Uterus (tissue), 2 donors: ENCODE data around the gene REELD1.

Experiments
- POLR2A ChIP-seq, 2 donors: fragments of 450-650 bp; IDR thresholded peaks; one replicate each; pipeline ENCODE4 v1.6.1; 2016; ENCODE audit warnings: antibody characterized with exemption in 2 of 2, mild to moderate bottlenecking in 1 of 2, moderate library complexity in 1 of 2
- TF ChIP-seq, protein P1 (sequence below), 4 experiments: fragments of 200-600 bp in 2 of 4; fragments of 450-650 bp in 2 of 4; sonication (generic) in 2 of 4; IDR thresholded peaks; one replicate each; pipeline ENCODE4 v1.5.1; 2016 to 2019; ENCODE audit warnings: antibody characterized with exemption in 4 of 4, mild to moderate bottlenecking in 2 of 4, moderate library complexity in 1 of 4

DNA sequence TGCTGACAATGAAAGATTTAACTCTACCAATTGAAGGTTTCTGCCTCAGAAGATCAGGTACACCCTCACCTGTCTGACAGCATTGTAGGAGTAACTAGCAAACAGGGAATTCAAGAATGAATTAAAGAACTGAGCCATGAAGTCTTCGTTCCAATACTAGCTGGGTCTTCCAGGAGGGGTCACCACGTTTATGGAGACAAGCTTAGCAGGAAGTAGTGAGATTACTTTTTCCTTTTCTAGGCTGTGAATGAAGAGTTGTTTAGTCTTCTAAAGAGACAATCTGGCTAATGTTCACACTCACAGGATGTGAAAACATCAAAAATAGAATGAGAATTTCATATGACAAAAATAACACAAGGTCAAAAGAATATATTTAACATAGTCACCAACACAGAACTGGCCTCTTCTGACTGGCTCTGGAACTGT lies 54.9 kb downstream of the REELD1 start:
- TF ChIP-seq, protein P1, sequence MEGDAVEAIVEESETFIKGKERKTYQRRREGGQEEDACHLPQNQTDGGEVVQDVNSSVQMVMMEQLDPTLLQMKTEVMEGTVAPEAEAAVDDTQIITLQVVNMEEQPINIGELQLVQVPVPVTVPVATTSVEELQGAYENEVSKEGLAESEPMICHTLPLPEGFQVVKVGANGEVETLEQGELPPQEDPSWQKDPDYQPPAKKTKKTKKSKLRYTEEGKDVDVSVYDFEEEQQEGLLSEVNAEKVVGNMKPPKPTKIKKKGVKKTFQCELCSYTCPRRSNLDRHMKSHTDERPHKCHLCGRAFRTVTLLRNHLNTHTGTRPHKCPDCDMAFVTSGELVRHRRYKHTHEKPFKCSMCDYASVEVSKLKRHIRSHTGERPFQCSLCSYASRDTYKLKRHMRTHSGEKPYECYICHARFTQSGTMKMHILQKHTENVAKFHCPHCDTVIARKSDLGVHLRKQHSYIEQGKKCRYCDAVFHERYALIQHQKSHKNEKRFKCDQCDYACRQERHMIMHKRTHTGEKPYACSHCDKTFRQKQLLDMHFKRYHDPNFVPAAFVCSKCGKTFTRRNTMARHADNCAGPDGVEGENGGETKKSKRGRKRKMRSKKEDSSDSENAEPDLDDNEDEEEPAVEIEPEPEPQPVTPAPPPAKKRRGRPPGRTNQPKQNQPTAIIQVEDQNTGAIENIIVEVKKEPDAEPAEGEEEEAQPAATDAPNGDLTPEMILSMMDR (IDR thresholded peaks at IDR 0.05), result no peak
- no peak for TF ChIP-seq POLR2A (IDR thresholded peaks at IDR 0.05)
